Loucy (cell line): Measurements from ENCODE around the gene SMPD4.
"Not testable (repeated sequence)": the region's sequence is repeated elsewhere in the genome, so short reads cannot be mapped to it uniquely, and the experiment has no call there.

Experiments
- EZH2phosphoT487 ChIP-seq: fragments of 200-600 bp; IDR thresholded peaks from 2 replicates; pipeline ENCODE4 v1.6.1; 2018; ENCODE audit warnings: antibody characterized with exemption, mild to moderate bottlenecking, moderate library complexity, borderline replicate concordance
- TF ChIP-seq, protein P1 (sequence below): fragments of 200-600 bp; sonication (generic); conservative IDR thresholded peaks from 2 replicates; pipeline ENCODE4 v1.5.1; 2014; ENCODE audit warnings: mild to moderate bottlenecking, antibody characterized with exemption, low read length

- TF ChIP-seq, protein P1, sequence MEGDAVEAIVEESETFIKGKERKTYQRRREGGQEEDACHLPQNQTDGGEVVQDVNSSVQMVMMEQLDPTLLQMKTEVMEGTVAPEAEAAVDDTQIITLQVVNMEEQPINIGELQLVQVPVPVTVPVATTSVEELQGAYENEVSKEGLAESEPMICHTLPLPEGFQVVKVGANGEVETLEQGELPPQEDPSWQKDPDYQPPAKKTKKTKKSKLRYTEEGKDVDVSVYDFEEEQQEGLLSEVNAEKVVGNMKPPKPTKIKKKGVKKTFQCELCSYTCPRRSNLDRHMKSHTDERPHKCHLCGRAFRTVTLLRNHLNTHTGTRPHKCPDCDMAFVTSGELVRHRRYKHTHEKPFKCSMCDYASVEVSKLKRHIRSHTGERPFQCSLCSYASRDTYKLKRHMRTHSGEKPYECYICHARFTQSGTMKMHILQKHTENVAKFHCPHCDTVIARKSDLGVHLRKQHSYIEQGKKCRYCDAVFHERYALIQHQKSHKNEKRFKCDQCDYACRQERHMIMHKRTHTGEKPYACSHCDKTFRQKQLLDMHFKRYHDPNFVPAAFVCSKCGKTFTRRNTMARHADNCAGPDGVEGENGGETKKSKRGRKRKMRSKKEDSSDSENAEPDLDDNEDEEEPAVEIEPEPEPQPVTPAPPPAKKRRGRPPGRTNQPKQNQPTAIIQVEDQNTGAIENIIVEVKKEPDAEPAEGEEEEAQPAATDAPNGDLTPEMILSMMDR: not testable (repeated sequence)
- TF ChIP-seq EZH2phosphoT487: not testable (repeated sequence)
These were observed 1.6 kb upstream of the SMPD4 start for GRCh38 chr2:130182826-130183511.
